NCI-H526 treated with DMSO at 0.1 percent for 48 hours (cell line): ENCODE data around the gene FSD1L.
"Not testable (repeated sequence)": the region's sequence is repeated elsewhere in the genome, so short reads cannot be mapped to it uniquely, and the experiment has no call there.

Experiments
- DNase-seq: peaks from one replicate; lab custom pipeline; 2025; lab: John Stamatoyannopoulos, UW

FSD1L gene

DNA sequence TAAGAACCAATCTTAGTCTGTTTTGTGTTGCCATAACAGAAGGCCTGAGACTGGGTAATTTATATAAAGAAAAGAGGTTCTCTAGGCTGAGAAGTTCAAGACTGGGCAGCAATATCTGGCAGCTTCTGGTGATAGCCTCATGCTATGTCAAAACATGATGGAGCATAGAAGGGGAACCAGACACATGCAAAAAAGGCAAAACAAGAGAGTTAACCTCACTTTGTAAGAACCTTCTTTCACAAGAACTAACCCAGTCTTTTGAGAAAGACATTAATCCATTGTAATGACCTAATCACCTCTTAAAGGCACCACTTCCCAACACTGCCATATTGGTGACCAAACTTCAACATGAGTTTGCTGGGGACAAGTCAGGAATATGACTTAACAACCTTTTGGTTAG, 37.3 kb downstream of the FSD1L start:
- DNase-seq: no peak

- DNase-seq: no peak
Measured at GRCh38 chr9:105496826-105497225, 49.0 kb downstream of the FSD1L start.

DNA sequence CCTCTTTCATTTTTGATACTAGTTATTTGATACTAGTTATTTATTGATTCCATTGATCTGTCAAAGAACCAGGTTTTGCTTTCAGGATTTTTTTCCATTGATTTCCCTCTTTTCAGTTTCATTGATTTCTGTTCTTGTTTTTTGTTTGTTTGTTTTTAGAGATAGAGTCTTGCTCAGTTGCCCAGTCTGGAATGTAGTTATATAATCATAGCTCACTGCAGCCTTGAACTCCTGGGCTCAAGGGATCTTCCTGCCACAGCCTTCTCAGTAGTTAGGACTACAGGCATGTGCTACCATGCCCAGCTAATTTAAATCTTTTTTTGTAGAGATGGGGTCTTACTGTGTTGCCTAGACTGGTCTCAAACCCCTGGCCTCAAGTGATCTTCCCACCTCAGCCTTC, 49.9 kb downstream of the FSD1L start:
- no peak for DNase-seq

GRCh38 chr9:105500108-105500766, 52.4 kb downstream of the FSD1L start:
- DNase-seq: no peak

- no peak for DNase-seq
Measured at GRCh38 chr9:105501414-105501813, 53.6 kb downstream of the FSD1L start.

GRCh38 chr9:105502276-105502675, 54.4 kb downstream of the FSD1L start:
- no peak for DNase-seq

- no peak for DNase-seq
Measured at GRCh38 chr9:105503881-105504280, 56.0 kb downstream of the FSD1L start.

GRCh38 chr9:105507096-105507790, 59.4 kb downstream of the FSD1L start:
- DNase-seq: no peak

- no peak for DNase-seq
Measured at GRCh38 chr9:105508530-105508929, 60.7 kb downstream of the FSD1L start.

GRCh38 chr9:105510024-105510423, 62.2 kb downstream of the FSD1L start:
- DNase-seq: no peak

- no peak for DNase-seq
Measured at GRCh38 chr9:105511446-105511845, 63.6 kb downstream of the FSD1L start.

DNA sequence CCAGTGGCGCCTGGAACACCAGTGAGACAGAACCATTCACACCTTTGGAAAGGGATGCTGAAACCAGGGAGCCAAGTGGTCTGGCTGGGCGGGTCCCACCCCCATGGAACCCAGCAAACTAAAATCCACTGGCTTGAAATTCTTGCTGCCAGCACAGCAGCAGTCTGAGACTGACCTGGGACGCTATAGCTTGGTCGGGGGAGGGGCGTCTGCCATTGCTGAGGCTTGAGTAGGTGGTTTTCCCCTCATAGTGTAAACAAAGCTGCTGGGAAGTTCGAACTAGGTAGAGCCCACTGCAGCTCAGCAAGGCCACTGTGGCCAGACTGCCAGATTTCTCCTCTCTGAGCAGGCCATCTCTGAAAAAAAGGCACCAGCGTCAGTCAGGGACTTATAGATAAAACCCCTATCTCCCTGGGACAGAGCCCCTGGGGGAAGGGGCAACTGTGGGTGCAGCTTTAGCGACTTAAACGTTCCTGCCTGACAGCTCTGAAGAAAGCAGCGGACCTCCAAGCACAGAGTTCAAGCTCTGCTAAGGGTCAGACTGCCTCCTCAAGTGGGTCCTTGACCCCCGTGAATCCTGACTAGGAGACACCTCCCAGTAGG, 68.1 kb downstream of the FSD1L start:
- DNase-seq: no peak

- DNase-seq: not testable (repeated sequence)
Measured at GRCh38 chr9:105519710-105520369, 72.0 kb downstream of the FSD1L start.

DNA sequence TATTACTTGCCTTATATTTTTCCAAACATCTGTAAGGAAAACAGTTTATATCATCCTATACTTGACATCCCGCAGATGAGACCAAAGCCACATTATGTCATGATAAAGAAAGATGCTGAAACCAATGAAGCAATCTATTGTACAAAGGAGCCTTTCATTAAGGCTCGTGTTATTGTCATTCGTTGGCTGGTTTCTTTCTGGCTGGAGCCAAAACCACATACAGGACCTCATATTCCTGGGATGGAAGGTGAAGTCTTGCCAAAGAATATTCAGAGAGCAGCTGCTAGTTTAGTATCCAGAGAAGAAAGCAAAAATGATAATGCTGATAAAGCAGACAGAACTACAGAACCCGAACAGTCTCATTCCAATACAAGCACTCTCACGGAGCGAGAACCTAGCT, 73.2 kb downstream of the FSD1L start:
- not testable (repeated sequence) for DNase-seq

GRCh38 chr9:105522618-105523385, 75.0 kb downstream of the FSD1L start:
- DNase-seq: not testable (repeated sequence)

DNA sequence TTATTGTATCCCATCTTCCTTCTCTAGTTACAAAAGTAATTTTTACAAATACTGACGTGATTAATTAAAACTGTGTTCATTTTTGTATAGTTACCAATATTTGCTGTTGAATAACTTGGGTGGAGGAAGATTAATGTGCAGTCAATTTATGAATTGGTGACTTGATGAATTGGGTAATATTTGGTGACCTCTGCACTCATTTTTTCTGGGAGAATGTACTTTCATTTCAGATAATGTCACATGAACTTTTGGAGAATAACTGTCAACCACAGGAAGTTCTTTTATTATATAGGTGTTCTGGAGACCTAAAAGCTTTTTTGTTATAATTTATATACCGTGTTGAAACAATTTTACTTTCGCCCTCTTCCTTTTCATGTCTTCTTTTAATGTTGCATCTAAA, 83.7 kb downstream of the FSD1L start:
- DNase-seq: no peak

- DNase-seq: no peak
Measured at GRCh38 chr9:105535920-105536668, 88.3 kb downstream of the FSD1L start.

DNA sequence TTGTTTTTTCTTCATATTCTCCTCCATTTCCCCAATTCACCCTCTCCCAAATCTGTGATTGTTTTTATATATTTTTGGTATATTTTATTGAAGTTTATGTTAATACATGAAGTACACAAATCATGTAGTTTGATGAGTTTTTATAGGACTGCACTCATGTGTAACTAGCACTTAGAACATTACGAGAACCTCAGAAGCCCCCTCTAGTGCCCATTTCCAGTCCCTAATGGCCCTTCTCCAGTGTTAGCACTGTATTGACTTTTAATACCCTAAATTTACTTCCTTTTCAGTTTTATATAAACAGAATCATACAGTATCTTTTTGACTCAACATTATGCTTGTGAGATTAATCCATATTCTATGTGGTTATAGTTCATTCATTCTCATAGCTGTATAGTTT, 91.6 kb downstream of the FSD1L start:
- no peak for DNase-seq

DNA sequence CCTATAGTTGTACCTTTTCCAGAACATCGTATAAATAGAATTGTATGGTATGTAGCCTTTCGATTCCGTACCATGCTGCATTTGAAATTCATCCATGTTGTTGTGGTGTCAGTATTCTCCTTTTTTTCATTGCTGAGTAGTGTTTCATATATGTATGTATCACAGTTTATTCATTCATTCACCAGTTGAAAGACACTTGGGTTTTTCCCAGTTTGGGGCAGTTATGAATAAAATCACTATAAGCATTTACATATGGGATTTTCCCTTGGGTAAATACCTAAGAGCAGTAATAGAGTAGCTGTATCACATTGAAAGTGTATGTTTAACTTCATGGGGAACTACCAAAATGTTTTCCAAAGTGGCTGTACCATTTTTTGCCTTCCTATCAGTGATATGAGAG, 94.0 kb downstream of the FSD1L start:
- DNase-seq: no peak

DNA sequence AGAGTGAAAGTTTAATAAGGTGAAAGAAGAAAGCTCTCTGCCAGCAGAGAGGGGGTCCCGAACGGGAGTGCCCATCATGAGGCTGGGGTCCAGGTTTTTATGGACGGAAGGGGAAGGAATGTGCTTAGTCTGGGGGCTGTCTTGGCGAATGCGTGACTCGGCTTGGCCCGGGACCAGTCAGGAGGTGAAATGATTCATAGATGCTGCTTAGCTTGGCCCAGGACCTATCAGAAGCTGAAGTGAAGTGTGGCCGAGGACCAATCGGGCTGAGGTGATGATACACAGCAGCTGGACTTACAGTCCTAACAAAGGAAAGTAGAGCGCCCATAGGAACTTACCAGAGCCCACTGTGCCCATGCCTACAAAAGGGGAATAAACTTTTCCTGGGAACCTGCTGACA, 106.2 kb downstream of the FSD1L start:
- DNase-seq: no peak
